ENCODE data around the gene SUSD4.

Gene SUSD4

GRCh38 chr1:223214261-223214807 lies 149.6 kb downstream of the SUSD4 start:
- no peak overlapping the region for H3K4me2 ChIP-seq (ENCODE audit: insufficient read depth, low read length, poor library complexity, severe bottlenecking)
- no peak overlapping the region for H3K23ac ChIP-seq (ENCODE audit: low read depth, low read length, poor library complexity)
- no peak overlapping the region for H3K18ac ChIP-seq (ENCODE audit: low read length)
- H3K36me3 ChIP-seq (replicated peaks in 1 of 2; ENCODE audit: control insufficient read depth in 2 of 2, insufficient read depth in 2 of 2, low read length in 2 of 2): no peaks in the 10 kb centered on the region
- H2AK5ac ChIP-seq (ENCODE audit: low read depth, low read length): no peak overlapping the region
- DNase-seq (ENCODE audit: low spot score): no peak
- no peak overlapping the region for H3K4me3 ChIP-seq (ENCODE audit: low read length in 2 of 2)
- H3K79me1 ChIP-seq (ENCODE audit: low read depth, low read length): no peaks in the 10 kb centered on the region
- H2BK15ac ChIP-seq (ENCODE audit: low read length): no peak overlapping the region
- WGBS, 2 donors (ENCODE audit: extremely low coverage in 2 of 2, insufficient read length in 2 of 2, insufficient replicate concordance in 1 of 2): no CpG with 5 or more reads among the region's 5 CpGs
- no peak overlapping the region for H4K91ac ChIP-seq (ENCODE audit: low read depth, low read length, poor library complexity)
- H2AFZ ChIP-seq (ENCODE audit: low read length): no peak overlapping the region
- no peak overlapping the region for H2BK12ac ChIP-seq (ENCODE audit: low read length)
- no peak overlapping the region for H2BK120ac ChIP-seq (ENCODE audit: low read depth, low read length)
- H3K9me3 ChIP-seq (replicated peaks in 1 of 2; ENCODE audit: control insufficient read depth in 2 of 2, insufficient read depth in 1 of 2, low read depth in 1 of 2, low read length in 2 of 2): peaks cover 0 to 4% of the 10 kb centered on the region in 2 donors
- H4K8ac ChIP-seq (ENCODE audit: low read depth, low read length): no peak overlapping the region
- H3K27ac ChIP-seq (replicated peaks; ENCODE audit: low read length): no peak overlapping the region
- no peak overlapping the region for H3K14ac ChIP-seq (ENCODE audit: low read length)
- no peak overlapping the region for H3K4ac ChIP-seq (ENCODE audit: low read length)
- no peaks in the 10 kb centered on the region for H3K27me3 ChIP-seq (ENCODE audit: control insufficient read depth in 3 of 3, insufficient read depth in 3 of 3, low read depth in 1 of 3, low read length in 3 of 3)
- H3K9ac ChIP-seq (ENCODE audit: low read depth, low read length, poor library complexity): no peak overlapping the region
- H3K4me1 ChIP-seq (ENCODE audit: control insufficient read depth in 2 of 2, insufficient read depth in 1 of 2, low read depth in 1 of 2, low read length in 2 of 2): peaks cover 0 to 20% of the 10 kb centered on the region in 2 donors
- H2BK5ac ChIP-seq (ENCODE audit: low read length): no peak overlapping the region

DNA sequence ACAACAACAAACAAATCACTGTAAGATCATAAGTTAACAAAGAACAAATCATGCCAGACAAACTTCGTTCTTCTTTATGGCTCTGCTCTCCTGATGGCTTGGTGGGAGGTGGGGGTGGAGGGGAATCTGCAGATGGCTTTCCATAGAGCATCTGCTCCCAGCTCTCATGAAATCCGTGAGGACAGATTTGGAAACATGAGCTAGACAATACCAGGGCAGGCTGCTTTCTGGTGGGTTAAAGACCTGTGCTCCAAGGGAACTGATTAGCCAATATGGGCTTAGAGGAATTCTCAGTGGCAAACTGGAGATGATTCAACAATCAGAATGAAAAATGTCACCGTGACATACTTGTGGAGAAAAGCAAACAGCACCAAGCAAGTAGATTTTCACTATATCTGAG lies 151.5 kb downstream of the SUSD4 start:
- Histone ChIP-seq H3K9me3 (replicated peaks in 1 of 2; ENCODE audit: control insufficient read depth in 2 of 2, insufficient read depth in 1 of 2, low read depth in 1 of 2, low read length in 2 of 2) (no peaks in the 10 kb centered on the region), H3K27ac (replicated peaks; ENCODE audit: low read length) (no peak overlapping the region), H2BK120ac (ENCODE audit: low read depth, low read length) (no peak overlapping the region), H3K36me3 (replicated peaks in 1 of 2; ENCODE audit: control insufficient read depth in 2 of 2, insufficient read depth in 2 of 2, low read length in 2 of 2) (no peaks in the 10 kb centered on the region), H3K4me3 (ENCODE audit: low read length in 2 of 2) (no peak overlapping the region), H2BK15ac (ENCODE audit: low read length) (no peak overlapping the region), H3K27me3 (ENCODE audit: control insufficient read depth in 3 of 3, insufficient read depth in 3 of 3, low read depth in 1 of 3, low read length in 3 of 3) (no peaks in the 10 kb centered on the region), H3K9ac (ENCODE audit: low read depth, low read length, poor library complexity) (no peak overlapping the region), H2BK5ac (ENCODE audit: low read length) (no peak overlapping the region), H3K18ac (ENCODE audit: low read length) (no peak overlapping the region), H4K91ac (ENCODE audit: low read depth, low read length, poor library complexity) (no peak overlapping the region), H2AK5ac (ENCODE audit: low read depth, low read length) (no peak overlapping the region), H2BK12ac (ENCODE audit: low read length) (no peak overlapping the region), H3K79me1 (ENCODE audit: low read depth, low read length) (no peaks in the 10 kb centered on the region), H3K4ac (ENCODE audit: low read length) (no peak overlapping the region), H3K14ac (ENCODE audit: low read length) (no peak overlapping the region), H3K23ac (ENCODE audit: low read depth, low read length, poor library complexity) (no peak overlapping the region), H3K4me2 (ENCODE audit: insufficient read depth, low read length, poor library complexity, severe bottlenecking) (no peak overlapping the region), H4K8ac (ENCODE audit: low read depth, low read length) (no peak overlapping the region), H3K4me1 (ENCODE audit: control insufficient read depth in 2 of 2, insufficient read depth in 1 of 2, low read depth in 1 of 2, low read length in 2 of 2) (peaks cover 0 to 20% of the 10 kb centered on the region in 2 donors), H2AFZ (ENCODE audit: low read length) (no peak overlapping the region)
- no CpG with 5 or more reads among the region's 3 CpGs for WGBS, 2 donors (ENCODE audit: extremely low coverage in 2 of 2, insufficient read length in 2 of 2, insufficient replicate concordance in 1 of 2)
- DNase-seq (ENCODE audit: low spot score): no peak

DNA sequence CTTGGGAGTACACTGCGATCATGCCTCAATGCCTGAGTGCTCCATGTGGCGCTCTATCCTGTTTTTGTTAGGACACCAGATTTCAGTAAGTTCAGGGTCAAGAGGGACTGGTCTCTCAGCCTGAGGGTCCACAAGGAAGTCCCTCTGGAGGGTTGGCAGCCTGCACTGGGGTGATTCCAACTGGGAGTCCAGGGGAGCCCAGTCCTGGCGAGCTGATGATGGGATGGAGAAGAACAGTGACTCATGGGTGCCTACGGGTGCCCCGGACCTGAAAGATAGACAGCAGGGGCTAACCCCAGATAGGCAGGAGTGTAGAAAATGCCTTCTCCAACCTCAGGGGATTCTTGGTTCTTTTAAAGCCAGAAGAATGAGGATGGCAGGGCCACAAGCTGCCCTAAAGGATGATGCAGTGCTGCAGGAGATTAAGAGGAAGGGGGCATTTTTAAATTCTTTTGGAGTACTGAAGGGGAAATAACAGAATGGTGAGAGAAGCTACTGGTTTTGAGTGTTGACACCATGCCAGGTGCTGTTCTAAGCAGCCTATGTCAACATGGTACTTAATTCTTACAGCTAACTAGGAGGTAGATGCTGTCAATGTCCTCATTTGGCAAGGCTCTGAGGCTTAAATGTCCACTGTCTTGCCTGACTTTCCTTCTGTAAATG lies 152.5 kb downstream of the SUSD4 start:
- Histone ChIP-seq H3K4me1 (ENCODE audit: control insufficient read depth in 2 of 2, insufficient read depth in 1 of 2, low read depth in 1 of 2, low read length in 2 of 2) (peaks cover 0 to 15% of the 10 kb centered on the region in 2 donors), H3K9me3 (replicated peaks in 1 of 2; ENCODE audit: control insufficient read depth in 2 of 2, insufficient read depth in 1 of 2, low read depth in 1 of 2, low read length in 2 of 2) (no peaks in the 10 kb centered on the region), H3K9ac (ENCODE audit: low read depth, low read length, poor library complexity) (no peak overlapping the region), H3K14ac (ENCODE audit: low read length) (no peak overlapping the region), H3K23ac (ENCODE audit: low read depth, low read length, poor library complexity) (no peak overlapping the region), H2AFZ (ENCODE audit: low read length) (no peak overlapping the region), H3K4me2 (ENCODE audit: insufficient read depth, low read length, poor library complexity, severe bottlenecking) (no peak overlapping the region), H3K4me3 (ENCODE audit: low read length in 2 of 2) (no peak overlapping the region), H4K8ac (ENCODE audit: low read depth, low read length) (no peak overlapping the region), H2BK15ac (ENCODE audit: low read length) (no peak overlapping the region), H3K4ac (ENCODE audit: low read length) (no peak overlapping the region), H2BK120ac (ENCODE audit: low read depth, low read length) (no peak overlapping the region), H3K18ac (ENCODE audit: low read length) (peak overlapping the region; percentile 21), H3K27ac (replicated peaks; ENCODE audit: low read length) (no peak overlapping the region), H3K36me3 (replicated peaks in 1 of 2; ENCODE audit: control insufficient read depth in 2 of 2, insufficient read depth in 2 of 2, low read length in 2 of 2) (no peaks in the 10 kb centered on the region), H4K91ac (ENCODE audit: low read depth, low read length, poor library complexity) (no peak overlapping the region), H3K79me1 (ENCODE audit: low read depth, low read length) (no peaks in the 10 kb centered on the region), H2BK12ac (ENCODE audit: low read length) (no peak overlapping the region), H3K27me3 (ENCODE audit: control insufficient read depth in 3 of 3, insufficient read depth in 3 of 3, low read depth in 1 of 3, low read length in 3 of 3) (no peaks in the 10 kb centered on the region), H2AK5ac (ENCODE audit: low read depth, low read length) (no peak overlapping the region), H2BK5ac (ENCODE audit: low read length) (no peak overlapping the region)
- no peak for DNase-seq (ENCODE audit: low spot score)
- no CpG with 5 or more reads among the region's 5 CpGs for WGBS, 2 donors (ENCODE audit: extremely low coverage in 2 of 2, insufficient read length in 2 of 2, insufficient replicate concordance in 1 of 2)

GRCh38 chr1:223210788-223211120 lies 153.2 kb downstream of the SUSD4 start:
- no peak overlapping the region for H2BK15ac ChIP-seq (ENCODE audit: low read length)
- H2BK12ac ChIP-seq (ENCODE audit: low read length): no peak overlapping the region
- H3K14ac ChIP-seq (ENCODE audit: low read length): no peak overlapping the region
- H2BK5ac ChIP-seq (ENCODE audit: low read length): no peak overlapping the region
- no peak overlapping the region for H3K4me3 ChIP-seq (ENCODE audit: low read length in 2 of 2)
- no peak overlapping the region for H3K4me2 ChIP-seq (ENCODE audit: insufficient read depth, low read length, poor library complexity, severe bottlenecking)
- no peak overlapping the region for H3K4ac ChIP-seq (ENCODE audit: low read length)
- H3K4me1 ChIP-seq (ENCODE audit: control insufficient read depth in 2 of 2, insufficient read depth in 1 of 2, low read depth in 1 of 2, low read length in 2 of 2): peaks cover 0 to 11% of the 10 kb centered on the region in 2 donors
- no peaks in the 10 kb centered on the region for H3K79me1 ChIP-seq (ENCODE audit: low read depth, low read length)
- DNase-seq (ENCODE audit: low spot score): no peak
- H4K91ac ChIP-seq (ENCODE audit: low read depth, low read length, poor library complexity): no peak overlapping the region
- WGBS, 2 donors (ENCODE audit: extremely low coverage in 2 of 2, insufficient read length in 2 of 2, insufficient replicate concordance in 1 of 2): no CpG with 5 or more reads among the region's 3 CpGs
- no peak overlapping the region for H2BK120ac ChIP-seq (ENCODE audit: low read depth, low read length)
- H3K9ac ChIP-seq (ENCODE audit: low read depth, low read length, poor library complexity): no peak overlapping the region
- no peaks in the 10 kb centered on the region for H3K36me3 ChIP-seq (replicated peaks in 1 of 2; ENCODE audit: control insufficient read depth in 2 of 2, insufficient read depth in 2 of 2, low read length in 2 of 2)
- no peaks in the 10 kb centered on the region for H3K27me3 ChIP-seq (ENCODE audit: control insufficient read depth in 3 of 3, insufficient read depth in 3 of 3, low read depth in 1 of 3, low read length in 3 of 3)
- no peak overlapping the region for H4K8ac ChIP-seq (ENCODE audit: low read depth, low read length)
- H2AK5ac ChIP-seq (ENCODE audit: low read depth, low read length): no peak overlapping the region
- H3K9me3 ChIP-seq (replicated peaks in 1 of 2; ENCODE audit: control insufficient read depth in 2 of 2, insufficient read depth in 1 of 2, low read depth in 1 of 2, low read length in 2 of 2): no peaks in the 10 kb centered on the region
- H3K23ac ChIP-seq (ENCODE audit: low read depth, low read length, poor library complexity): no peak overlapping the region
- no peak overlapping the region for H2AFZ ChIP-seq (ENCODE audit: low read length)
- H3K18ac ChIP-seq (ENCODE audit: low read length): no peak overlapping the region
- H3K27ac ChIP-seq (replicated peaks; ENCODE audit: low read length): no peak overlapping the region

Measured in neuronal stem cell (in vitro differentiated cells).